Urinary bladder (tissue), 4 donors: ENCODE data around the gene VEZT. TPM values are rescaled to one million over a fixed set of nuclear protein-coding genes. Genes with fewer than 3 reads are reported as not detected.

ENCODE experiments used
- DNase-seq: peaks from one replicate; pipeline ENCODE4 v3.0.0-alpha.2; 2015; ENCODE audit errors: extremely low spot score
- H3K27ac ChIP-seq: one replicate; pipeline ENCODE4 v1.5.1; 2013; ENCODE audit warnings: low read depth, mild to moderate bottlenecking, moderate library complexity
- H3K36me3 ChIP-seq: one replicate; pipeline ENCODE4 v1.6.1; 2013; ENCODE audit warnings: mild to moderate bottlenecking, moderate library complexity; ENCODE audit not compliant: insufficient read depth
- H3K4me1 ChIP-seq: one replicate; pipeline ENCODE4 v1.6.1; 2013; ENCODE audit warnings: mild to moderate bottlenecking, moderate library complexity; ENCODE audit not compliant: insufficient read depth
- H3K4me3 ChIP-seq: one replicate; pipeline ENCODE4 v1.5.1; 2013; ENCODE audit warnings: low read depth, low read length
- WGBS: extraction: QIAGEN DNeasy Blood & Tissue Kit; methylation state at CpG from one replicate; pipeline ENCODE4 v1.1.7; 2013; 5-methylcytosine and 5-hydroxymethylcytosine counted together
- polyA plus RNA-seq: library from polyadenylated mRNA; stranded (reverse); fragments of 200-250 nt; gene quantifications from one replicate; pipeline ENCODE4 v1.2.3, GENCODE V29; 2013
- total RNA-seq: library from RNA; depleted of rRNA; stranded (reverse); fragments of >200 nt; gene quantifications from one replicate; pipeline ENCODE4 v1.2.3, GENCODE V29; 2014
- donor health status: healthy with polysubstance abuse.
- donor health status: healthy.

The VEZT gene
- total and polyA plus RNA-seq, 2 donors: 39.0 to 153 TPM

- no peak for DNase-seq
- Histone ChIP-seq H3K27ac (no peak overlapping the region), H3K4me3 (no peak overlapping the region), H3K36me3 (no peaks in the 10 kb centered on the region), H3K4me1 (no peaks in the 10 kb centered on the region)
- 70% methylated on average over 11 of the region's 11 CpGs for WGBS
Measured at GRCh38 chr12:95204141-95204866, 13.3 kb upstream of the VEZT start.

DNA sequence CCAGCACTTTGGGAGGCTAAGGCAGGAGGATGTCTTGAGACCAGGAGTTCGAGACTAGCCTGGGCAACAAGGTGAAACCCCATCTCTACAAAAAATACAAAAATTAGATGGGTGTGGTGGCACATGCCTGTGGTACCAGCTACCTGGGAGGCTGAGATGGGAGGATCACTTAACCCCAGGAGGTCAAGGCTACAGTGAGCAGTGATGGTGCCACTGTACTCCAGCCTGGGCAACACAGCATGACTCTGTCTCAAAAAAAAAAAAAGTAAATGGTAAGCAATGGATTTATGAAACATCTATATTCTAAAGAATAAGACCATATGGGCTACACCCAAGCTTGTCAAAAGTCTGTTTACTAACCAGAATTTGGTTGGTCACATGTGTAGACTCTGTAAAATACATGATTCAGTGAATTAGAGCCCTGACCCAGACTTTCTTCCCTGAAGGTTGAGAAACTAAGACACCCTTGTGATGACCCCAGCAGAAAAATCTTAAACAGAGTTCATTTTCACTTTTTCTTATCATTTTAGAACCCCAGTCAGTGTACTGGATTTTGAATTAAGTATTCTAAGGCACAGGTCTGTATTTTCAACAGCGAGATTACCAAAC lies 12.5 kb upstream of the VEZT start:
- Histone ChIP-seq H3K4me1 (no peaks in the 10 kb centered on the region), H3K27ac (peak overlapping the region; percentile 80), H3K36me3 (no peaks in the 10 kb centered on the region), H3K4me3 (no peak overlapping the region)
- 98% methylated on average over 2 of the region's 2 CpGs for WGBS
- DNase-seq: no peak

DNA sequence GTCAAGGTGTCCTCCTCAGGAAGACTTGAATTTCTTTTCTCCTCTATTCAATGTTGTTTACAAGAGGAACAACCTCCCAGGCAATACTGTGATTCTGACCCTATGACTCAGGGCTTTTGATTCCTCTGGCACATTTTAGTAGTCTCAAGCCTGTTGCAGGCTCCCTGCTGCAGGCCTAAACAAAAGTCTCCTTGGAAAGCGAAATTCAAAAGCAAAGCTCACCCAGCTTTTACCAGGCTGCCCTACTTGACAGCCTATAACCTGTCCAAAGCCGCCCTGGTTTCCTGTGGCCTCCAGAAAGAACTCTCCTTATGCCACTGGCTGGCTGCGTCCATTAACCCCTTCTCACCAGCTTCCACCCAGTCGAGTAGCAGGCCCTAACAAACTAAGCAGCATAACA lies 11.9 kb upstream of the VEZT start:
- Histone ChIP-seq H3K4me3 (no peak overlapping the region), H3K4me1 (no peaks in the 10 kb centered on the region), H3K27ac (peak overlapping the region; percentile 80), H3K36me3 (no peaks in the 10 kb centered on the region)
- 27% methylated on average over 4 of the region's 4 CpGs for WGBS
- DNase-seq: no peak

DNA sequence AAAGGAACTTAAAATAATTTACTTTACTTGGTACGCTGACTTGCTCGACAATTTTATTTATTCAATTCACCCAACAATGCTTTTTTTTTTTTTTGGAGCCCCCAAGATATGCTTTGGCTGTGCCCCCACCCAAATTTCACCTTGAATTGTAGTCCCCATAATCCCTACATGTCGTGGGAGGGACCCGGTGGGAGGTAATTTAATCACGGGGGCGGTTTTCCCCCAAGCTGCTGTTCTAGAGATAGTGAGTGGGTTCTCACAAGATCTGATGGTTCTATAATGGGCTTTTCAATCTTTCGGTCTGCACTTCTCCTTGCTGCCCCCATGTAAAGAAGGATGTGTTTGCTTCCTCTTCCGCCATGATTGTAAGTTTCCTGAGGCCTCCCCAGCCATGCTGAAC lies 10.7 kb upstream of the VEZT start:
- H3K27ac ChIP-seq: no peak overlapping the region
- no peak overlapping the region for H3K4me3 ChIP-seq
- H3K4me1 ChIP-seq: no peaks in the 10 kb centered on the region
- no peaks in the 10 kb centered on the region for H3K36me3 ChIP-seq
- no peak for DNase-seq
- WGBS: 96% methylated on average over 8 of the region's 8 CpGs

- no peaks in the 10 kb centered on the region for H3K4me1 ChIP-seq
- 90% methylated on average over 2 of the region's 2 CpGs for WGBS
- H3K4me3 ChIP-seq: no peak overlapping the region
- H3K36me3 ChIP-seq: no peaks in the 10 kb centered on the region
- no peak for DNase-seq
- no peak overlapping the region for H3K27ac ChIP-seq
Measured at GRCh38 chr12:95207407-95207806, 10.2 kb upstream of the VEZT start.

- 95% methylated on average over 7 of the region's 7 CpGs for WGBS
- no peaks in the 10 kb centered on the region for H3K36me3 ChIP-seq
- H3K4me3 ChIP-seq: no peak overlapping the region
- H3K4me1 ChIP-seq: no peaks in the 10 kb centered on the region
- DNase-seq: no peak
- H3K27ac ChIP-seq: no peak overlapping the region
Measured at GRCh38 chr12:95208678-95209077, 8.9 kb upstream of the VEZT start.

DNA sequence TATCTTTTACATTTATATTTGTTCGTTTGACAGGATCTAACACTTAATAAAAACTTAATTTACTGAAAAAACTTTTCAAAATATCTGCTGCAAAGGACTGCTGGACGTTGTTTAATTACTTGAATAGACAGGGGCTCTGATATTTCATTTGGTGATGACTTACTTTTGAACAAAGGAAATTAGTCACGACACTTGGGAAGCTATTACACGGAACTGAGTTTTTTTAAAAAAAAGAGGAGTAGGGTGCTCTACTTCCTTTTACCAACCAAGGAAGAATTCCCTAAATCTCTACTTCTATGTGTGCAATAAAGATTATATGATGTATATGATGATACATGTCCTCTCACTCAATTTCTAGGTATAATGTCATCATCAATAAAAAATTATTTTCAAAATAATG lies 5.0 kb upstream of the VEZT start:
- Histone ChIP-seq H3K4me3 (no peak overlapping the region), H3K4me1 (no peaks in the 10 kb centered on the region), H3K36me3 (no peaks in the 10 kb centered on the region), H3K27ac (no peak overlapping the region)
- no peak for DNase-seq
- 83% methylated on average over 4 of the region's 4 CpGs for WGBS

DNA sequence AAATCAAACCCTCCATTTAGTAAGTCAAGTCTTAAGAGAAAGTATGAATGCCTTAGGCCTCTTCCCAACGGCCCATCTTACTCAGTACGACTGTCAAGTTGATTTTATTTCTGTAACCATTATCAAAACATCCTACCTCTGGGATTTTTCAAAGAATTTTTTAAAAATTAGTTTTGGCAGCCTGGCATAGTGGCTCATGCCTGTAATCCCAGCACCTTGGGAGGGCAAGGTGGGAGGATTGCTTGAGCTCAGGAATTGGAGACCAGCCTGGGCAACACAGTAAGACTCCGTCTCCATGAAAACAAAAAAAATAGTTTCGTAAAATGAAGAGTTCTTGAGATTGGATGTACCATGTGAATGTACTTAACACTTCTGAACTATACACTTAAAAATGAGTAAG lies 4.5 kb upstream of the VEZT start:
- WGBS: 91% methylated on average over 4 of the region's 4 CpGs
- no peak for DNase-seq
- no peak overlapping the region for H3K27ac ChIP-seq
- no peak overlapping the region for H3K4me3 ChIP-seq
- no peaks in the 10 kb centered on the region for H3K36me3 ChIP-seq
- H3K4me1 ChIP-seq: no peaks in the 10 kb centered on the region

DNA sequence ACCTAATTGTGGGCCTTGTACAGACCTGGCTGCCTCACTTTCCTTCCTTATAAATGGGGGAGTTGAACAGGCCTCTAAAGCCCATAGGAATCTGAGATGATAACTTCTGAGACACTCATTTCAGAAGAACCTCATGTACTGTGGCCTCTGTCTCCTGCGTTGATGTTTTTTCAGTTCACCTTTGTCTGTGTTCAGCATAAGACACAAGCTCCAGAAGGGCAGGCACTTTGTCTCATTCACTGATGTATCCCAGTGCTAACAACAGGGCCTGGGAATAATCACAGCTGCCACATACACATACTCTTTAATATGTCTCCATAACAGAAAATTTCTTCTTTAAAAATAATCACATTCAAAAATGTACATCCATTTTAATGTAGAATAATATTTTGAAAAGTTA lies 3.7 kb upstream of the VEZT start:
- Histone ChIP-seq H3K27ac (no peak overlapping the region), H3K4me1 (no peaks in the 10 kb centered on the region), H3K36me3 (no peaks in the 10 kb centered on the region), H3K4me3 (no peak overlapping the region)
- 81% methylated on average over 1 of the region's 1 CpG for WGBS
- DNase-seq: no peak

- Histone ChIP-seq H3K27ac (no peak overlapping the region), H3K4me3 (no peak overlapping the region), H3K4me1 (no peaks in the 10 kb centered on the region), H3K36me3 (no peaks in the 10 kb centered on the region)
- DNase-seq: no peak
- WGBS: 91% methylated on average over 3 of the region's 3 CpGs
Measured at GRCh38 chr12:95214466-95214865, 3.1 kb upstream of the VEZT start.

GRCh38 chr12:95215949-95216348 lies 1.7 kb upstream of the VEZT start:
- WGBS: 8% methylated on average over 1 of the region's 1 CpG
- DNase-seq: peak; percentile 31
- H3K27ac ChIP-seq: no peak overlapping the region
- no peaks in the 10 kb centered on the region for H3K36me3 ChIP-seq
- H3K4me3 ChIP-seq: no peak overlapping the region
- no peaks in the 10 kb centered on the region for H3K4me1 ChIP-seq

DNA sequence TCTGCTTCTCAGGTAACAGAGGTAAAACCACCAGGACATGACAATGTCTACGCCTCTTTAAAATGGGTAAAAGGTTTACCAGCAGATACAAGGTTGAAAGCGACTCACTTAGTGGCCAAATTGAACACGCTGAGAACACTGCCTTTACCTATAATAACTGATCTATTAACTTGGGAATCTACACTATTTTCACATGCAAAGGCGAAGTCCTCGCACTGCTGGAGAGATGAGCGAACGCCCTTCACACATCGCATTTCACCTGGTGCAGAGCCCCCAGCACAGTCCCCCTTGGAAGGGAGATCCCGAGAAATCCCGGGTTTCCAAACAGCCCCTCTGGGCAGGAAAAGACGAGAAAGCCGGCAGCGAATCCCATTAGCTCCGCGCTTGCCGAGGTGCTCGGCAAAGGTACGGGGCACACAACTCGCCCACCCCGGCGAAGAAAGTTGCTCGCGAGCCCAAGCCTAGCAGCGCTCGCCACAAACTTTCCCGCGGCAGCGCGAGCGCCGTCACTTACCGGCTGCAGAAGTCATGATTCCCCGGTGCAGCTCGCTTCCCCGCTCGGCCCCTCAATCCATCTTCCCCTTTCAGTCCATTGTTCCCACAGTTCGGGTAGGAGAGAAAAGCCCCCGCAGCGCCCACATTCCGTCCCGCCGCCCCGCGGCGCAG lies 763 bp upstream of the VEZT start:
- WGBS: under 1% methylated on average over 45 of the region's 45 CpGs
- no peaks in the 10 kb centered on the region for H3K36me3 ChIP-seq
- H3K4me3 ChIP-seq: peak overlapping the region; percentile 60
- no peak for DNase-seq
- H3K27ac ChIP-seq: peak overlapping the region; percentile 88
- no peaks in the 10 kb centered on the region for H3K4me1 ChIP-seq

DNA sequence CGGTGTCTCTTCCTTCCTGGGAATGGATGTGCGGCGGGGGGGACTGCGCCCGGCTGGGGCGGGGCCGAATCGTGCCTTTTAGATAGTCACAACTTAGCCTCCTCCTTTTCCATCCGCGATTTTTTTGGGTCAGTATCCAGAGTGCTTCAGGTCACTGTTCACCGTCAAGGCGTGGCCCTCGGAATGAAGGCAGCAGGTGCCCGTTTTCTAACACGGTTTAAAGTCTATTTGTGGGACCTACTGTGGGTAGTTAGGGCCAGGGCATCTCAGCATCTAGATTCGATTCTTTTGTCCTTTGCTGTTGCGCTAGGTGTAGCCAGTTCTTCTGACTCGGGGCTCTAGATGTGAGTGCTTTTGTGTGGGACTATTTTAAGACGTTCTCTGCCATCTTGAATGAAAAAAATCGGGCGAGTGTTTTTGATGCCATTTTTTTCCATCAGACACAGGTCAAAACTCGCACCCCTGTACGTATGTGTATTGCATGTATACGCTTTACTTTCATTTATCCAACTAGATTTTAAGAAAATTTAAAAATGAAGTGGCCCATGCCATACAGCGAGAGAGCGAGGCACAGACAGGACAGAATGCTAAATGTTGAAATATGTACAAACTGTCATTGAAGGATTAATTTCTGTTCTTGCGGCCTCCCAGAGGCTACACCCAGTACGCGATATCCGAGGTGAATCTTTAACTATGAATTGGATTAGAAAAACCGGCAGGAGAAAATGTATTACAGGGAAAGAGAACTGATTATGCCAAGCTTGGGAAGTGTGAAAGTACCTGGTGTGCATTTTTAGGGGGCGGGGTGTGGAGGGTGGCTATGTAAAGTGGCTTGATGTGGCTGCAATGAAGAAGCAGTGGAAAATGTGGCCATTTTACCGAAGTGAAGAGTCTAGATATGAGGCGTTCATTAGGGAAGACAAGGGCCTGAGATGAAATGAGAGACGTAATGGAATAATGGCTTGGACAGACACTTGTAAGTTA lies 835 bp downstream of the VEZT start:
- Histone ChIP-seq H3K36me3 (no peaks in the 10 kb centered on the region), H3K27ac (peak overlapping the region; percentile 93), H3K4me1 (no peaks in the 10 kb centered on the region), H3K4me3 (peak overlapping the region; percentile 70)
- peak; percentile 51 for DNase-seq
- WGBS: 2% methylated on average over 35 of the region's 35 CpGs
